ENCODE results near the gene N4BP2.

GRCh38 chr4:40087799-40088366, 31.2 kb downstream of the N4BP2 start:
- TF ChIP-seq, protein P1, sequence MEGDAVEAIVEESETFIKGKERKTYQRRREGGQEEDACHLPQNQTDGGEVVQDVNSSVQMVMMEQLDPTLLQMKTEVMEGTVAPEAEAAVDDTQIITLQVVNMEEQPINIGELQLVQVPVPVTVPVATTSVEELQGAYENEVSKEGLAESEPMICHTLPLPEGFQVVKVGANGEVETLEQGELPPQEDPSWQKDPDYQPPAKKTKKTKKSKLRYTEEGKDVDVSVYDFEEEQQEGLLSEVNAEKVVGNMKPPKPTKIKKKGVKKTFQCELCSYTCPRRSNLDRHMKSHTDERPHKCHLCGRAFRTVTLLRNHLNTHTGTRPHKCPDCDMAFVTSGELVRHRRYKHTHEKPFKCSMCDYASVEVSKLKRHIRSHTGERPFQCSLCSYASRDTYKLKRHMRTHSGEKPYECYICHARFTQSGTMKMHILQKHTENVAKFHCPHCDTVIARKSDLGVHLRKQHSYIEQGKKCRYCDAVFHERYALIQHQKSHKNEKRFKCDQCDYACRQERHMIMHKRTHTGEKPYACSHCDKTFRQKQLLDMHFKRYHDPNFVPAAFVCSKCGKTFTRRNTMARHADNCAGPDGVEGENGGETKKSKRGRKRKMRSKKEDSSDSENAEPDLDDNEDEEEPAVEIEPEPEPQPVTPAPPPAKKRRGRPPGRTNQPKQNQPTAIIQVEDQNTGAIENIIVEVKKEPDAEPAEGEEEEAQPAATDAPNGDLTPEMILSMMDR (conservative IDR thresholded peaks at IDR 0.05) = no peak
- TF ChIP-seq EZH2 (IDR thresholded peaks at IDR 0.05; ENCODE audit: low read depth) = no peak
